Stimulated activated CD4-positive, alpha-beta T cell treated with anti-CD3 and anti-CD28 coated beads, Interleukin-2, amount 100 ng/mL, for 24 hours (primary cell): Measurements from ENCODE around the gene ZGLP1.
A peak's percentile ranks its signal among the peaks of the same experiment; 100 is the strongest.
"Not testable (repeated sequence)": the region's sequence is repeated elsewhere in the genome, so short reads cannot be mapped to it uniquely, and the experiment has no call there.

Experiments
- DNase-seq, 2 donors: peaks; one replicate each; pipeline ENCODE4 v3.0.0-alpha.2; 2020

Gene ZGLP1

GRCh38 chr19:10309423-10309822, at the start of gene ZGLP1:
Gene ZGLP1 (minus strand): TSS chr19:10309815.
- DNase-seq: no peak

- DNase-seq: no peak
Measured at GRCh38 chr19:10356431-10356830, 46.8 kb upstream of the ZGLP1 start.

- DNase-seq: peak; percentile 59 to 70
Measured at GRCh38 chr19:10353793-10354391, 44.3 kb upstream of the ZGLP1 start.

GRCh38 chr19:10352764-10353671, 43.4 kb upstream of the ZGLP1 start:
- DNase-seq: no peak

- no peak for DNase-seq
Measured at GRCh38 chr19:10346509-10346908, 36.9 kb upstream of the ZGLP1 start.

- DNase-seq: no peak
Measured at GRCh38 chr19:10344780-10345179, 35.2 kb upstream of the ZGLP1 start.

- no peak for DNase-seq
Measured at GRCh38 chr19:10343495-10343894, 33.9 kb upstream of the ZGLP1 start.

GRCh38 chr19:10339977-10340376, 30.4 kb upstream of the ZGLP1 start:
- DNase-seq: no peak

- DNase-seq: peak; percentile 71 to 76
Measured at GRCh38 chr19:10339380-10339960, 29.9 kb upstream of the ZGLP1 start, which contains the start of gene ICAM3. Gene ICAM3 (minus strand): TSS chr19:10339624. CDS start chr19:10339614, 10 bp downstream.

- DNase-seq: peak in 1 of 2 donors; percentile 30
Measured at GRCh38 chr19:10338940-10339339, 29.3 kb upstream of the ZGLP1 start.

GRCh38 chr19:10336725-10337124, 27.1 kb upstream of the ZGLP1 start:
- DNase-seq: not testable (repeated sequence)

GRCh38 chr19:10335352-10335985, 25.9 kb upstream of the ZGLP1 start:
- no peak for DNase-seq

GRCh38 chr19:10334588-10335351, 25.2 kb upstream of the ZGLP1 start:
- DNase-seq: peak; percentile 53 to 74

- DNase-seq: no peak
Measured at GRCh38 chr19:10333758-10334587, 24.4 kb upstream of the ZGLP1 start.

GRCh38 chr19:10332965-10333757, 23.5 kb upstream of the ZGLP1 start, which contains the start of gene RAVER1:
Gene RAVER1 (minus strand): TSS chr19:10333529. CDS start chr19:10333507, 22 bp downstream.
- DNase-seq: peak; percentile 98 to 99

GRCh38 chr19:10332158-10332964, 22.7 kb upstream of the ZGLP1 start:
- DNase-seq: no peak

- no peak for DNase-seq
Measured at GRCh38 chr19:10329555-10329954, 19.9 kb upstream of the ZGLP1 start.

- DNase-seq: no peak
Measured at GRCh38 chr19:10328558-10329429, 19.2 kb upstream of the ZGLP1 start.

GRCh38 chr19:10327793-10328192, 18.2 kb upstream of the ZGLP1 start:
- DNase-seq: no peak
